Kidney epithelial cell (primary cell): ENCODE results near the gene ASB1. TPM values are rescaled to one million over a fixed set of nuclear protein-coding genes. Genes with fewer than 3 reads are reported as not detected.

ENCODE experiments used
- DNase-seq: peaks from one replicate; pipeline ENCODE4 v3.0.0-alpha.2; 2010; ENCODE audit warnings: low read depth
- H3K27me3 ChIP-seq: 2 replicates; pipeline ENCODE4 v1.6.0; 2011; ENCODE audit warnings: low read length; ENCODE audit not compliant: control insufficient read depth, insufficient read depth
- H3K36me3 ChIP-seq: 2 replicates; pipeline ENCODE4 v1.5.1; 2011; ENCODE audit warnings: low read length; ENCODE audit not compliant: control insufficient read depth, insufficient read depth
- H3K4me3 ChIP-seq: 2 replicates; pipeline ENCODE4 v1.5.1; 2011; ENCODE audit warnings: low read depth, mild to moderate bottlenecking, control low read depth, low read length
- total RNA-seq: library from RNA; depleted of rRNA; stranded (reverse); fragments of >200 nt; gene quantifications from 2 replicates; pipeline ENCODE4 v1.2.3, GENCODE V29; 2015
- TF ChIP-seq, protein P1 (sequence below): IDR thresholded peaks from 2 replicates; pipeline ENCODE4 v1.5.1; 2011; ENCODE audit warnings: mild to moderate bottlenecking, moderate library complexity, low read length, control low read depth, inconsistent platforms; ENCODE audit not compliant: insufficient read depth, poor library complexity, severe bottlenecking

The ASB1 gene
- total RNA-seq, 1 donor from 2014 or later: 23.0 TPM

DNA sequence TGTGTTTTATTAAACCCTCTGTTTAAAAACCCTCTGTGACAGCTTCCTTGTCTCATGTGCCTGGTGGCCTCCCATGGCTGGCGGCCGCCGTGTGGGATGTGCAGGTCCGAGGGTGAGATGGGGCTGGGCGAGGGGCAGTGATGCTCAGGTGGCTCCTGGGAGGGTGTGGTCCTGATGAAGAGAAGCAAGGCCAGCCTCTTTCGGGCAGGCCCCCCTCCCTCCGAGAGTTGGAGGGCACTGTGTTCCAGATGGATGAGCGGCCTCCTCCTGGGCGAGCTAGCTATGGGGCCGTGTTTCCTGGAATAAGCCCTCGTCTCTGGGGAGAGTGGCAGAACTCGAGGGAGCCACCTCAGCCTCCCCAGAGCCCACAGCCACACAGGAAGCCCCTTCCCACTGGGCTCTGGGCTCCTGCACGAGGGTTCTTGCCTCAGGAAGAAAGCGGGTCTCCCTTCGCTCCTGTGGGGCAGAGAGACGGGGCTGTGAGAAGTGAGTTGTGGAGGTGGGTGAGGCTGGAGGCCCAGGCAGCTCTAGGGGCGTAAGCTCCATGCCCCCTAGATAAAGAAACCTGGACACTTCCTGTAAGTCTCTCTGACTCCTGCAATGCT is 72.1 kb downstream of the ASB1 start:
- Histone ChIP-seq H3K27me3 (no peaks in the 10 kb centered on the region), H3K4me3 (no peak overlapping the region), H3K36me3 (no peaks in the 10 kb centered on the region)
- TF ChIP-seq, protein P1, sequence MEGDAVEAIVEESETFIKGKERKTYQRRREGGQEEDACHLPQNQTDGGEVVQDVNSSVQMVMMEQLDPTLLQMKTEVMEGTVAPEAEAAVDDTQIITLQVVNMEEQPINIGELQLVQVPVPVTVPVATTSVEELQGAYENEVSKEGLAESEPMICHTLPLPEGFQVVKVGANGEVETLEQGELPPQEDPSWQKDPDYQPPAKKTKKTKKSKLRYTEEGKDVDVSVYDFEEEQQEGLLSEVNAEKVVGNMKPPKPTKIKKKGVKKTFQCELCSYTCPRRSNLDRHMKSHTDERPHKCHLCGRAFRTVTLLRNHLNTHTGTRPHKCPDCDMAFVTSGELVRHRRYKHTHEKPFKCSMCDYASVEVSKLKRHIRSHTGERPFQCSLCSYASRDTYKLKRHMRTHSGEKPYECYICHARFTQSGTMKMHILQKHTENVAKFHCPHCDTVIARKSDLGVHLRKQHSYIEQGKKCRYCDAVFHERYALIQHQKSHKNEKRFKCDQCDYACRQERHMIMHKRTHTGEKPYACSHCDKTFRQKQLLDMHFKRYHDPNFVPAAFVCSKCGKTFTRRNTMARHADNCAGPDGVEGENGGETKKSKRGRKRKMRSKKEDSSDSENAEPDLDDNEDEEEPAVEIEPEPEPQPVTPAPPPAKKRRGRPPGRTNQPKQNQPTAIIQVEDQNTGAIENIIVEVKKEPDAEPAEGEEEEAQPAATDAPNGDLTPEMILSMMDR: no peak
- DNase-seq: no peak

GRCh38 chr2:238499731-238500580 is 73.2 kb downstream of the ASB1 start:
- DNase-seq: no peak
- TF ChIP-seq, protein P1: no peak
- peaks cover under 1% of the 10 kb centered on the region for H3K27me3 ChIP-seq
- H3K4me3 ChIP-seq: no peak overlapping the region
- no peaks in the 10 kb centered on the region for H3K36me3 ChIP-seq

DNA sequence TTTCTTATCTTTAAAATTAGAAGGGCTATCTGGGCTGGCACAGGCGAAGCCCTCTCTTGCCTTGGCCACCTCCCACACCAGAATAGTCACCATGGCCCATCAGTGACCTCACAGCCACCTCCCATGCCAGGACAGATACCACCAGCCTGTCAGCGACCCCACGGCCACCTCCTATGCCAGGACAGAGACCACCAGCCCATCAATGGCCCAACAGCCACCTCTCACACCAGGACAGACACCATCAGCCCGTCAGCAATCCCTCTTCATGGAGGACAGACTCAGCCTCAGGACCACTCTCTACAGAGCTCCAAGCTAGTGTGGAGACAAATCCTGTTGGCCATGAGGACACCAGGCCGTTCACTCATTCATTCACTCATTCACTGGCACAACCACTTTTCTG is 74.6 kb downstream of the ASB1 start:
- no peak for DNase-seq
- TF ChIP-seq, protein P1: no peak
- H3K36me3 ChIP-seq: no peaks in the 10 kb centered on the region
- peaks cover 3% of the 10 kb centered on the region for H3K27me3 ChIP-seq
- H3K4me3 ChIP-seq: no peak overlapping the region

Other genes starting within 250 kb of the ASB1 start
- 26.5 and 29.5 TPM in 2 replicates for gene ILKAP, start 223.2 kb upstream of the ASB1 start, total RNA-seq
- 49.7 and 50.1 TPM in 2 replicates for gene HES6, start 186.9 kb upstream of the ASB1 start, total RNA-seq
- gene PER2, start 138.3 kb upstream of the ASB1 start, total RNA-seq: 3.3 and 5.3 TPM in 2 replicates
- 9.4 and 11.4 TPM in 2 replicates for gene TRAF3IP1, start 106.4 kb upstream of the ASB1 start, total RNA-seq